Sigmoid colon (tissue), 4 donors: ENCODE measurements around the gene NLGN1.

Source experiments
- CTCF ChIP-seq, 4 experiments: fragments of 450-650 bp in 3 of 4; fragments of 200-600 bp in 1 of 4; IDR thresholded peaks; one replicate each; pipeline ENCODE4 v1.5.1; 2016 to 2019; ENCODE audit warnings: antibody characterized with exemption in 4 of 4, mild to moderate bottlenecking in 3 of 4, moderate library complexity in 2 of 4
- POLR2AphosphoS5 ChIP-seq, 4 donors: sonication (generic); formaldehyde crosslinking; IDR thresholded peaks; one replicate each; pipeline ENCODE4 v1.6.1; 2017; ENCODE audit warnings: antibody characterized with exemption in 4 of 4

- TF ChIP-seq CTCF (IDR thresholded peaks at IDR 0.05) (no peak), POLR2AphosphoS5 (IDR thresholded peaks at IDR 0.05) (no peak)
Observed at GRCh38 chr3:173630849-173631248, 233.3 kb downstream of the NLGN1 start.
